ENCODE measurements around the gene COG4.

COG4 gene

GRCh38 chr16:70434484-70435260 is 88.7 kb downstream of the COG4 start:
- H3K27ac ChIP-seq = no peak overlapping the region
- no peak for TF ChIP-seq ZFX (IDR thresholded peaks at IDR 0.05; ENCODE audit: borderline replicate concordance)
- TF ChIP-seq CTCF (IDR thresholded peaks at IDR 0.05) = no peak

GRCh38 chr16:70433458-70434103 is 89.8 kb downstream of the COG4 start:
- H3K27ac ChIP-seq = no peak overlapping the region
- TF ChIP-seq CTCF (IDR thresholded peaks at IDR 0.05) (no peak), ZFX (IDR thresholded peaks at IDR 0.05; ENCODE audit: borderline replicate concordance) (no peak)

- H3K27ac ChIP-seq = no peak overlapping the region
- TF ChIP-seq CTCF (IDR thresholded peaks at IDR 0.05) = no peak
- TF ChIP-seq ZFX (IDR thresholded peaks at IDR 0.05; ENCODE audit: borderline replicate concordance) = no peak
Observed at GRCh38 chr16:70432723-70433457, 90.5 kb downstream of the COG4 start.

GRCh38 chr16:70432356-70432722 is 91.0 kb downstream of the COG4 start:
- no peak overlapping the region for H3K27ac ChIP-seq
- TF ChIP-seq CTCF (IDR thresholded peaks at IDR 0.05) = no peak
- TF ChIP-seq ZFX (IDR thresholded peaks at IDR 0.05; ENCODE audit: borderline replicate concordance) = no peak

GRCh38 chr16:70430667-70431536 is 92.5 kb downstream of the COG4 start:
- no peak overlapping the region for H3K27ac ChIP-seq

More at GRCh38 chr16:70430667-70431536, 92.5 kb downstream of the COG4 start:
- TF ChIP-seq CTCF (IDR thresholded peaks at IDR 0.05) (no peak), ZFX (IDR thresholded peaks at IDR 0.05; ENCODE audit: borderline replicate concordance) (no peak)

All from 22Rv1 (cell line).